ENCODE results near the gene EML4.

DNA sequence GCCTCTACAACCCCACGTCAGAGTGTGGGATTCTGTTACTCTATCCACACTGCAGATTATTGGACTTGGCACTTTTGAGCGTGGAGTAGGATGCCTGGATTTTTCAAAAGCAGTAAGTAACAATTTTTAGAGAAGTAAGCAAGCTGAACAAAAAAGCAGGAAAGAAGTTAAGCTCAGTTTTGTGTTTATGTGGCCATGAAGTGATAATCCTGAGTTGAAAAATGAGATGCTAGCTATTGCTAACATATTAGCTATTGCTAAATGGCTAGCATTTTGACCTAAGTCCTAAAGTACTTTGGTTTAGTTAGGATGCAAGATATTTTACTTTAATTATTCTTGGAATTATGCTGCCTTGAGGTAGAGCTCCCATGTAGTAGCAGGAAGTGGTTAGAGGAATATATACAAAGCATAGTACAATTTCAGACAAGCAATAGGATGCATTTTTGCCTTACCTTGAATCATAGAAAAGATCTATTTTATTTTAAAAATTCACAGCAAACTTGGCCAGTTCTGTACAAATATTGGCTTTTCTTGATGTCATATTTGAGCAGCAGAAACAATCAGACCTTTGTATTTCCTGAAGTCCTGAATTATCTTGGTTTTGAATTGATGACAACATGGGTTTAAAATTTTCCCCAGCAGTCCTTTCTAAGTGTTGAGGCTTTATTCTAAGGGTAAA lies 117.3 kb downstream of the EML4 start:
- TF ChIP-seq CTCF (optimal IDR thresholded peaks at IDR 0.05 in 1 of 3, IDR thresholded peaks at IDR 0.05 in 1 of 3, conservative IDR thresholded peaks at IDR 0.05 in 1 of 3; ENCODE audit: extremely low read depth in 1 of 3, insufficient read depth in 2 of 3, low read length in 3 of 3) (no peak), EZH2 (IDR thresholded peaks at IDR 0.05; ENCODE audit: low read length) (no peak)

All from keratinocyte (primary cell).